NB4 (cell line): Measurements from ENCODE around the gene ANKRD55.

ENCODE experiments used
- DNase-seq: peaks from one replicate; pipeline ENCODE4 v3.0.0; 2010; ENCODE audit warnings: low read depth
- H3K4me3 ChIP-seq: one replicate; pipeline ENCODE4 v1.5.1; 2011; ENCODE audit warnings: mild to moderate bottlenecking, low read depth, low read length, moderate library complexity
- CTCF ChIP-seq: IDR thresholded peaks from one replicate; pipeline ENCODE4 v1.5.1; 2012; ENCODE audit warnings: low read depth, low read length
- MAX ChIP-seq: IDR thresholded peaks from 2 replicates; pipeline ENCODE4 v1.6.1; 2011; ENCODE audit warnings: low read depth, low read length
- MYC ChIP-seq: IDR thresholded peaks from 2 replicates; pipeline ENCODE4 v1.6.1; 2011; ENCODE audit warnings: low read depth, low read length
- POLR2A ChIP-seq: IDR thresholded peaks from 2 replicates; pipeline ENCODE4 v1.6.1; 2011; ENCODE audit warnings: mild to moderate bottlenecking; ENCODE audit not compliant: insufficient read length; ENCODE audit errors: extremely low read depth

Gene ANKRD55

GRCh38 chr5:56112526-56113121 is 120.5 kb downstream of the ANKRD55 start:
- TF ChIP-seq POLR2A: no peak
- no peak for TF ChIP-seq CTCF
- peak; percentile 58 for TF ChIP-seq MYC
- DNase-seq: peak; percentile 82
- peak overlapping the region; percentile 32 for H3K4me3 ChIP-seq

DNA sequence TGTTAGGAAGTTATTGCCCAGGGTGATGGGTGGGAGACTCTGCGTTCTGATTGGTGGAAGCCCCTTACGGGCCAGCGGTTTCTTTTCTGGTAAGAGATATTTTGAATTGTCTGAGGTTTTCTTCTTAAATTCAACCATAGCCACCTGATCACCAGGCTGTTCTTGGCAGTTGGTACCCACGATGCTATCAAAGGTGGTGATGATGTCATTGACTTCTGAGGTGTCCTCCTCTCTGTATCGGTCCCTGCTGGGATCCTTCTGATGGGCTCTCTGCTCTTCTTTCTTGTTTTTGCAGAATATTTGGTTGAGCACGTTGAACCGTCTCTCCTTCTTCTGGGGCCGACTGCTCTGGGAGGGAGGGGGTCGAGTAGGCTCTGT is 121.7 kb downstream of the ANKRD55 start:
- no peak overlapping the region for H3K4me3 ChIP-seq
- no peak for DNase-seq
- TF ChIP-seq MYC (no peak), CTCF (no peak), POLR2A (no peak), MAX (no peak)

GRCh38 chr5:56110646-56111403 is 122.3 kb downstream of the ANKRD55 start:
- DNase-seq: no peak
- H3K4me3 ChIP-seq: no peak overlapping the region
- no peak for TF ChIP-seq MYC
- no peak for TF ChIP-seq CTCF
- no peak for TF ChIP-seq POLR2A
- TF ChIP-seq MAX: no peak

DNA sequence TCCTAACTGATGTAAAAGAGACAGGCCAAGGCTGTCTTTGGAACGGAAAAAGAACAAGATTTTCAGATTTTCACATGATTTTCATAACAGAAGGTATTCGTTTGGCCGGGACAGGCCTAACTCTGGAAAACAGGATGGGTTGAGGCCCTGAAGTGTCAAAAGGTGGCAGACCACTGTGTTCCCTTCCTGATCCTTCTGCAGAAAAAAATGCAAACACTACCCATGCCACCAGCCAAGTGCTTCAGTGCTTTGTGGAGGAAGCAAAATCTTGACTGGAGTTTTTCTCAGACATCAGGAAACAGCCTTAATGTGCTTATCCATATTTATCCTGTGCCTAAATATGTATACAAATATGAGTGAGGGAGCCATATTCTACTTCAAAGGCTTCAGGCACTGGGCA is 124.9 kb downstream of the ANKRD55 start:
- no peak for DNase-seq
- H3K4me3 ChIP-seq: no peak overlapping the region
- no peak for TF ChIP-seq MYC
- no peak for TF ChIP-seq POLR2A
- no peak for TF ChIP-seq MAX
- TF ChIP-seq CTCF: no peak

- no peak for TF ChIP-seq CTCF
- TF ChIP-seq MAX: no peak
- TF ChIP-seq MYC: no peak
- TF ChIP-seq POLR2A: no peak
- H3K4me3 ChIP-seq: no peak overlapping the region
- DNase-seq: no peak
Observed at GRCh38 chr5:56106837-56107236, 126.3 kb downstream of the ANKRD55 start.
